Mesodermal cell (in vitro differentiated cells): Measurements from ENCODE around the gene ENDOU. TPM values are rescaled to one million over a fixed set of nuclear protein-coding genes. Genes with fewer than 3 reads are reported as not detected.

Source experiments
- H3K27ac ChIP-seq: 2 replicates; pipeline ENCODE4 v1.7.0; 2013; ENCODE audit warnings: mild to moderate bottlenecking, low read depth, low read length, moderate library complexity; ENCODE audit not compliant: severe bottlenecking
- H3K36me3 ChIP-seq: 2 replicates; pipeline ENCODE4 v1.7.1; 2013; ENCODE audit warnings: mild to moderate bottlenecking, low read length, moderate library complexity; ENCODE audit not compliant: control insufficient read depth, insufficient read depth
- H3K4me1 ChIP-seq: one replicate; pipeline ENCODE4 v1.7.1; 2013; ENCODE audit warnings: mild to moderate bottlenecking, low read length; ENCODE audit not compliant: insufficient read depth, control insufficient read depth, poor library complexity, severe bottlenecking
- H3K4me3 ChIP-seq: 2 replicates; pipeline ENCODE4 v1.7.0; 2013; ENCODE audit warnings: low read length, control low read depth, mild to moderate bottlenecking; ENCODE audit not compliant: insufficient read depth, poor library complexity, severe bottlenecking; ENCODE audit errors: extremely low read depth
- H3K9me3 ChIP-seq: 2 replicates; pipeline ENCODE4 v1.7.1; 2013; ENCODE audit warnings: mild to moderate bottlenecking, low read length, moderate library complexity; ENCODE audit not compliant: control insufficient read depth
- WGBS, 2 experiments: methylation state at CpG; one replicate each; pipeline ENCODE4 v1.1.5; 2013; ENCODE audit warnings: missing lambda C conversion rate in 2 of 2; ENCODE audit not compliant: insufficient coverage in 2 of 2; 5-methylcytosine and 5-hydroxymethylcytosine counted together
- polyA plus RNA-seq, 2 experiments: library from polyadenylated mRNA; stranded (reverse); fragments of 50-300 nt; gene quantifications; one replicate each; pipeline ENCODE4 v1.2.3, GENCODE V29; 2013

ENDOU gene, protein sequence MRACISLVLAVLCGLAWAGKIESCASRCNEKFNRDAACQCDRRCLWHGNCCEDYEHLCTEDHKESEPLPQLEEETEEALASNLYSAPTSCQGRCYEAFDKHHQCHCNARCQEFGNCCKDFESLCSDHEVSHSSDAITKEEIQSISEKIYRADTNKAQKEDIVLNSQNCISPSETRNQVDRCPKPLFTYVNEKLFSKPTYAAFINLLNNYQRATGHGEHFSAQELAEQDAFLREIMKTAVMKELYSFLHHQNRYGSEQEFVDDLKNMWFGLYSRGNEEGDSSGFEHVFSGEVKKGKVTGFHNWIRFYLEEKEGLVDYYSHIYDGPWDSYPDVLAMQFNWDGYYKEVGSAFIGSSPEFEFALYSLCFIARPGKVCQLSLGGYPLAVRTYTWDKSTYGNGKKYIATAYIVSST
- polyA plus RNA-seq (2013, experiment 1 of 2) = 0.26 TPM
- polyA plus RNA-seq (2013, experiment 2 of 2) = not detected

- Histone ChIP-seq H3K27ac (no peak within 1 kb of the TSS), H3K4me1 (peaks cover 6% of the 10 kb centered on the region), H3K4me3 (no peak within 1 kb of the TSS), H3K9me3 (no peaks in the 10 kb centered on the region), H3K36me3 (no peaks in the 10 kb centered on the region)
- WGBS, 2 experiments = 87 to 92% methylated on average over 6 of the region's 8 CpGs
Observed at GRCh38 chr12:47725091-47725772, at the start of gene ENDOU. Gene ENDOU (minus strand): TSS chr12:47725490. CDS start chr12:47725413, 77 bp downstream.

- Histone ChIP-seq H3K4me1 (peaks cover 42% of the 10 kb centered on the region), H3K27ac (no peak overlapping the region), H3K9me3 (no peaks in the 10 kb centered on the region), H3K36me3 (no peaks in the 10 kb centered on the region), H3K4me3 (no peak overlapping the region)
- WGBS, 2 experiments = 96 to 98% methylated on average over 5 to 7 of the region's 7 CpGs
Observed at GRCh38 chr12:47774663-47775062, 49.4 kb upstream of the ENDOU start.

GRCh38 chr12:47773858-47774580 lies 48.7 kb upstream of the ENDOU start:
- Histone ChIP-seq H3K27ac (no peak overlapping the region), H3K36me3 (no peaks in the 10 kb centered on the region), H3K4me1 (peaks cover 44% of the 10 kb centered on the region), H3K9me3 (no peaks in the 10 kb centered on the region), H3K4me3 (peak overlapping the region; percentile 60)
- WGBS, 2 experiments = 63% methylated on average over 3 of the region's 14 CpGs; no CpG with 5 or more reads in 1 of the 2 experiments

- WGBS, 2 experiments = 1% methylated on average over 66 to 80 of the region's 106 CpGs
- no peak within 1 kb of the TSS for H3K27ac ChIP-seq
- no peaks in the 10 kb centered on the region for H3K36me3 ChIP-seq
- no peaks in the 10 kb centered on the region for H3K9me3 ChIP-seq
- peak within 1 kb of the TSS; percentile 60 for H3K4me3 ChIP-seq
- H3K4me1 ChIP-seq = peaks cover 50% of the 10 kb centered on the region
Observed at GRCh38 chr12:47773062-47773857, 48.0 kb upstream of the ENDOU start, which contains the start of gene SLC48A1. Gene SLC48A1 (plus strand): TSS chr12:47773238. CDS start chr12:47773305, 67 bp downstream.

DNA sequence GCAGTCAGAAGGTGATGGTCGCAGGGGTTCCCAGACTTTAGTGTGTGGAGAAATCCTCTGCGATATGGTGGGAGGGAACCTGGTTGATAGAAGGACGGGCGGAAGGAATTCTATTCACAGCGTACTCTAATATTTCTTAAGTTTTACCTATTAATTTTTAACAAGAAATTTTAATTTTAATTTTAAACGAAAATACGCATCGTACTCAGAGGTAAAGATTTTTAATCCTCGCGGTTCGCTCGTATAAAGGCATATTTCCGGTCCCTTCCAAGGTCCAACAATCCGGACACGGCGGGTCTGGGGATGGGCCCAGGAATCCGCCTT lies 47.4 kb upstream of the ENDOU start:
- H3K27ac ChIP-seq = no peak overlapping the region
- WGBS, 2 experiments = 22 to 53% methylated on average over 3 to 13 of the region's 17 CpGs

GRCh38 chr12:47772094-47772660 lies 46.9 kb upstream of the ENDOU start:
- 93% methylated on average over 8 of the region's 13 CpGs; no CpG with 5 or more reads in 1 of the 2 experiments for WGBS, 2 experiments

More for the DNA sequence above, 47.4 kb upstream of the ENDOU start:
- Histone ChIP-seq H3K36me3 (no peaks in the 10 kb centered on the region), H3K4me1 (peaks cover 50% of the 10 kb centered on the region), H3K9me3 (no peaks in the 10 kb centered on the region), H3K4me3 (peak overlapping the region; percentile 60)

DNA sequence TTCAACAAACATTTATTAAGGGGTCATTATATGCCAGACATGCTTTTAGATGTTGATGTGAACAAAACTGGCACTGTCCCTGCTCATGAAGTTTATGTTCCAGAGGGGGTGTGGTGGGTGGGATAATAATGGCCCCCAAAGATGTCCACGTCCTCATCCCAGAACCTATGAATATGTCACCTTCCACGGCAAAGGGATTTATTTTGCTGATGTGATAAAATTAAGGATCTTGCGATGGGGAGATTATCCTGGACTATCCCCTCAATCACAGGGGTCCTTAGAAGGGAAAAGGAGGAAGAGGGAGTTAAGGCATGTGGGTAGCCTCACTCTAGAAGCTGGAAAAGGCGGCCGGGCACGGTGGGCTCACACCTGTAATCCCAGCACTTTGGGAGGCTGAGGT lies 46.0 kb upstream of the ENDOU start:
- no peak overlapping the region for H3K4me3 ChIP-seq
- WGBS, 2 experiments = 95% methylated on average over 4 of the region's 6 CpGs; no CpG with 5 or more reads in 1 of the 2 experiments
- H3K36me3 ChIP-seq = no peaks in the 10 kb centered on the region
- H3K27ac ChIP-seq = no peak overlapping the region
- H3K4me1 ChIP-seq = peaks cover 41% of the 10 kb centered on the region
- no peaks in the 10 kb centered on the region for H3K9me3 ChIP-seq

More at GRCh38 chr12:47772094-47772660, 46.9 kb upstream of the ENDOU start:
- no peaks in the 10 kb centered on the region for H3K9me3 ChIP-seq
- H3K36me3 ChIP-seq = no peaks in the 10 kb centered on the region
- H3K27ac ChIP-seq = no peak overlapping the region
- H3K4me3 ChIP-seq = no peak overlapping the region
- peaks cover 49% of the 10 kb centered on the region for H3K4me1 ChIP-seq

DNA sequence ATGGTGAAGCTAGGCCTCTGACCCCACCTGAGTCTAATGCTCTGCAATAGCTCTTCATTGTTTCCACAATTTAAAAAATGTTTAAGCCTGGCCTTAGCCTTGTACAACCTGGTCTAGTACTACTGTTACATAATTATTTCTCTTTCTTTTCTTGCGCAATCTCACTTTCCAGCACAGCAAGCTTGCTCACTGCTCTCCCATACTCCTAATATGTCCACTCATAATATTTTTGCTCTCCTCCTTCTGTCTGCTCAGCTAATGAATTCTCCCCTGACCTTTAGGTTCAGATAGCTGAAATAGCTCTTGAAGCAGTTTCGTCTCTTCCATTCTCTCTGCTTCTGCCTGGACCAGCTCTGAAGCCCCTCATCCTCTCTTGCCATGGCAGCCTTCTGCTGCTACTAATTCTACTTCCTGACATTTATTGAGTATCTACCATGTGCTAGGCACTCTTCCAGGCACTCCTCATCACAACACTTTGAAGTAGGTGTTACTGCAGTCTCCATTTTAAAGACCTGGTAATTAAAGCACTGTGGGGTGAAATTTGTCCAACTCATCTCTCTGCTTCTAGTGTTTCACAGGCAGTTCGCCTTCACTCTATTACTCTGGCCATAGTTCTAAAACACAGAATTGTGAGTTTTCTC lies 44.9 kb upstream of the ENDOU start:
- peaks cover 35% of the 10 kb centered on the region for H3K4me1 ChIP-seq
- no peaks in the 10 kb centered on the region for H3K36me3 ChIP-seq
- H3K27ac ChIP-seq = no peak overlapping the region
- no peaks in the 10 kb centered on the region for H3K9me3 ChIP-seq
- 85 to 94% methylated on average over 2 to 3 of the region's 3 CpGs for WGBS, 2 experiments
- H3K4me3 ChIP-seq = no peak overlapping the region

DNA sequence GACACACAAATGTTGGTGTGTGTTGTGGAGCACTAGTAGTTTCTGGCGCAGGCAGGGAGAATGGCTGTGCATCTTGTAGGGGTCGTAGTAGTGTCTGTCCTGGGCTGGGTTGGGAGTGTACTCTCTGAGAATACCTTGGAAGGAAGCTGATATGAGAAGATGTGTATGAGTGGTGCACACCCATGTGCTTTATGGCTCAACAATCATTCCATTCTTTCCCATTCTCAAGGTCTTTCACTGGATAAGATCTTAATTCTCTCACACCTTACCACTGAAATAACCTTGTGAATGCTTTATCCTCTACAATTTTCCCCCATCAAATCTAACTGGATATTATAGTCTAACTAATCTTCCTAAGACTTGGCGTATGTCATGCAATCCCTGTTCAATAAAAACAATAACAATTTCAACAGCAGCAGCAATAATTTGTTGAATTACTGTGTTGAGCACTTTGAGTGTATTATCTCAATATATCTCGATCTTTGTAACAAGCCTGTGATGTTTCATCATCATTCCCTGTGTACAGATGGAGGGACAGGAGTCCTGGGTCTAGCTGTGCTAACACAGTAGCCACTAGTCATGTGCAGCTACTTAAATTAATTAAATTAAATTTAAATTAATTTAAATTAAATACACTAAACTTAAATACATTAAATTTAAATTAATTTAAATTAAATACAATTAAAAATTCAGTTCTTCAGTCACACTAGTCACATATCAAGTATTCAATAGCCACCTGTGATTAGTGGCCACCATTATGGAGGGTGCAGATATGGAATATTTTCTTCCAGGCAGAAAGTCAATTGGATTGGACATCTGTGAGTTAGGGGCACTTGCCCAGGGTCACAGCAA lies 44.2 kb upstream of the ENDOU start:
- 100% methylated on average over 1 to 2 of the region's 4 CpGs for WGBS, 2 experiments
- peaks cover 34% of the 10 kb centered on the region for H3K4me1 ChIP-seq
- no peak overlapping the region for H3K27ac ChIP-seq
- H3K9me3 ChIP-seq = no peaks in the 10 kb centered on the region
- H3K4me3 ChIP-seq = no peak overlapping the region
- no peaks in the 10 kb centered on the region for H3K36me3 ChIP-seq
